Measurements from ENCODE around the gene IL23R.

IL23R gene

DNA sequence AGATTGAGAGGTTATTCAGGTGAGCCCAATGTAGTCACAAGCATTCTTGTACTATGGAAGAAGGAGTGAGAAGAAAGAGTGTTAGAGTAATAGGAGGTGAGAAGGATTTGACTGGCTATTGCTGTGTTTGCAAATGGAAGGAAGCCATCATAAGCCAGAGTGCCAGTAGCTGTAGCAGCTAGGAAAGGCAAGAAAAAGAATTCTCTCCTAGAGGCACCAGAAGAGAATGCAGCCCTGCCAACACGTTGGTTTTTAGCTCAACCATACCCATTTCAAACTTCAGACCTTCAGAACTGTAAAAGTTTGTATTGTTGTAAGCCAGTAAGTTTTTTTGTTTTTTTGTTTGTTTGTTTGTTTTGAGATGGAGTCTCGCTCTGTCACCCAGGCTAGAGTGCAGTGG is 132.5 kb downstream of the IL23R start:
- no peak for DNase-seq (ENCODE audit: low read depth, low spot score)
- Histone ChIP-seq H3K9me3 (ENCODE audit: low read depth, low read length) (no peaks in the 10 kb centered on the region), H3K4me3 (no peak overlapping the region), H3K36me3 (ENCODE audit: insufficient read depth, low read length) (no peaks in the 10 kb centered on the region), H3K27ac (no peak overlapping the region), H3K9ac (ENCODE audit: insufficient read length) (no peak overlapping the region)
- no peak for TF ChIP-seq POLR2AphosphoS5 (IDR thresholded peaks at IDR 0.05; ENCODE audit: borderline replicate concordance, low read depth, low read length)
- TF ChIP-seq EZH2 (IDR thresholded peaks at IDR 0.05), result no peak
- TF ChIP-seq FOXP2 (optimal IDR thresholded peaks at IDR 0.05; ENCODE audit: control extremely low read depth, extremely low read length, insufficient read depth), result no peak

DNA sequence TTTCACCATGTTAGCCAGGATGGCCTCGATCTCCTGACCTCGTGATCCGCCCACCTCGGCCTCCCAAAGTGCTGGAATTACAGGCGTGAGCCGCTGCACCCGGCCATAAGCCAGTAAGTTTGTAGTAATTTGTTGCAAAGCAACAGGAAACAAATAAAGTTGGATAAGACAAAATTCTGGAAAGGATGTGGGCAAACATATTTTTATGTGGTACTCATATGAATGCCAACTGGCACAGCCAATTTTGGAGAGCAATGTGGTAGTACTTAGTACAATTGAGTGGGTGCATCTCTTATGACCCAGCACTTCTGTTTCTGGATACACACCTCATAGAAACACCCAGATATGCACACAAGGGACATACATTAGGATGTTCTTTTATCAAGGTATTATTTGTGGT is 133.0 kb downstream of the IL23R start:
- H3K27ac ChIP-seq, result no peak overlapping the region
- H3K4me3 ChIP-seq, result no peak overlapping the region
- no peaks in the 10 kb centered on the region for H3K36me3 ChIP-seq (ENCODE audit: insufficient read depth, low read length)
- no peak for DNase-seq (ENCODE audit: low read depth, low spot score)
- H3K9ac ChIP-seq (ENCODE audit: insufficient read length), result no peak overlapping the region
- no peak for TF ChIP-seq FOXP2 (optimal IDR thresholded peaks at IDR 0.05; ENCODE audit: control extremely low read depth, extremely low read length, insufficient read depth)
- TF ChIP-seq POLR2AphosphoS5 (IDR thresholded peaks at IDR 0.05; ENCODE audit: borderline replicate concordance, low read depth, low read length), result no peak
- no peaks in the 10 kb centered on the region for H3K9me3 ChIP-seq (ENCODE audit: low read depth, low read length)

DNA sequence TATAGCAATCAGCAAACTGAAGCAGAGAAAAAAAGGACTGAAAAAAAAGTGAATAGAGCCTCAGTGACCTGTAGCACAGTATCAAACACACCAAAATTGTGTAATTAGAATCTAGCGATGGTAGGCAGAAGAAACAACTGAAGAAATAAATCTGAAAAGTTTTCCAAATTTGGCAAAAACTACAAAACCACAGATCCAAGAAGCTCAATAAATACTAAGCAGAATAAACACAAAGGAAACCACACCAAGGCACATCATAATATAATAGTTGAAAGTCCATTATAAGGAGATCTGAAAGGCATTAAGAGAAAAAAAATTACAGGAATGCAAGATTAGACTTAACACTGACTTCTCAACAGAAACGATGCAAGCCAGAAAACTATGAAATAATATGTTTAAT is 134.3 kb downstream of the IL23R start:
- TF ChIP-seq EZH2 (IDR thresholded peaks at IDR 0.05) (no peak), POLR2AphosphoS5 (IDR thresholded peaks at IDR 0.05; ENCODE audit: borderline replicate concordance, low read depth, low read length) (no peak), FOXP2 (optimal IDR thresholded peaks at IDR 0.05; ENCODE audit: control extremely low read depth, extremely low read length, insufficient read depth) (no peak)
- Histone ChIP-seq H3K36me3 (ENCODE audit: insufficient read depth, low read length) (no peaks in the 10 kb centered on the region), H3K4me3 (peak overlapping the region; percentile 41), H3K27ac (peak overlapping the region; percentile 9; the same call in 1 of the 2 replicates), H3K9ac (ENCODE audit: insufficient read length) (peak overlapping the region; percentile 2), H3K9me3 (ENCODE audit: low read depth, low read length) (no peaks in the 10 kb centered on the region)
- no peak for DNase-seq (ENCODE audit: low read depth, low spot score)

DNA sequence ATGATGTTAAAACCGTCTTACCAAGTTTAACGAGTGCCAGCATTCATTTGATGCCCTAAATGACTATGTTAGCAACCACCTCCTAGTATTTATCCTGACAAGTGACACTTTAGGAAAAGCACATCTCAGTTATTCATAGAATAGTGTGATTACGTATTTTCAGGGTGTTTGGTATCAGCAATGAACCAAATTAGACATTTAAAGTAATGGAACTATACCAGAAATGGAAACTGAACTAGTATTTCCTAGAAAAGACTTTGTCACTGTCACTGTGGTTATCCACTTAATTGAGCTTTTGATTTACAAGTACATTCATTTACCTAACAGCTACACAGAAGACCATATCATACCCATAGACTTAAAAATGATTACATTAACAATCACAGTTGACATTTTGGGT is 137.8 kb downstream of the IL23R start:
- Histone ChIP-seq H3K9ac (ENCODE audit: insufficient read length) (no peak overlapping the region), H3K9me3 (ENCODE audit: low read depth, low read length) (no peaks in the 10 kb centered on the region), H3K27ac (no peak overlapping the region), H3K36me3 (ENCODE audit: insufficient read depth, low read length) (no peaks in the 10 kb centered on the region), H3K4me3 (no peak overlapping the region)
- TF ChIP-seq FOXP2 (optimal IDR thresholded peaks at IDR 0.05; ENCODE audit: control extremely low read depth, extremely low read length, insufficient read depth), result no peak
- no peak for TF ChIP-seq EZH2 (IDR thresholded peaks at IDR 0.05)
- TF ChIP-seq POLR2AphosphoS5 (IDR thresholded peaks at IDR 0.05; ENCODE audit: borderline replicate concordance, low read depth, low read length), result no peak
- DNase-seq (ENCODE audit: low read depth, low spot score), result no peak

DNA sequence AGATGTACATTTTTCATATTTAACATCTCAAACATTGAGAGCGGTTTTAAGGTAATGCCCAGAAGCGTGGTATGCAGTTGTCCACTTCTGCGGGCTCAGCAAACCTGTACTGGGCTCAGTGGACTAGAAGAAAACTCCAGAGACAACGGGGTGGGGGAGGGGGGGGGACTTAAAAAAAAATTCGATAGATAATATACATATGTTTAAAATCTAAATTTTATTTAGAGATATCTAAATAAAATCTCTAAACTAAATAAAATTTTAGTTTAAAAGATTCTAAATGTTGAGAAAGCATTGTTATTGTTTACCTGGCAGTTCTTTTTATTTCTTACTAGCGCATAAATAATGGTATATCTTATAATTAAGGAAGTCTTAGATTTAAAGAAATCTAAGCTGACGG is 140.3 kb downstream of the IL23R start:
- TF ChIP-seq POLR2AphosphoS5 (IDR thresholded peaks at IDR 0.05; ENCODE audit: borderline replicate concordance, low read depth, low read length) (no peak), FOXP2 (optimal IDR thresholded peaks at IDR 0.05; ENCODE audit: control extremely low read depth, extremely low read length, insufficient read depth) (no peak), EZH2 (IDR thresholded peaks at IDR 0.05) (no peak)
- DNase-seq (ENCODE audit: low read depth, low spot score), result no peak
- no peak overlapping the region for H3K4me3 ChIP-seq
- H3K27ac ChIP-seq, result no peak overlapping the region
- H3K9ac ChIP-seq (ENCODE audit: insufficient read length), result no peak overlapping the region
- H3K36me3 ChIP-seq (ENCODE audit: insufficient read depth, low read length), result no peaks in the 10 kb centered on the region
- H3K9me3 ChIP-seq (ENCODE audit: low read depth, low read length), result no peaks in the 10 kb centered on the region

DNA sequence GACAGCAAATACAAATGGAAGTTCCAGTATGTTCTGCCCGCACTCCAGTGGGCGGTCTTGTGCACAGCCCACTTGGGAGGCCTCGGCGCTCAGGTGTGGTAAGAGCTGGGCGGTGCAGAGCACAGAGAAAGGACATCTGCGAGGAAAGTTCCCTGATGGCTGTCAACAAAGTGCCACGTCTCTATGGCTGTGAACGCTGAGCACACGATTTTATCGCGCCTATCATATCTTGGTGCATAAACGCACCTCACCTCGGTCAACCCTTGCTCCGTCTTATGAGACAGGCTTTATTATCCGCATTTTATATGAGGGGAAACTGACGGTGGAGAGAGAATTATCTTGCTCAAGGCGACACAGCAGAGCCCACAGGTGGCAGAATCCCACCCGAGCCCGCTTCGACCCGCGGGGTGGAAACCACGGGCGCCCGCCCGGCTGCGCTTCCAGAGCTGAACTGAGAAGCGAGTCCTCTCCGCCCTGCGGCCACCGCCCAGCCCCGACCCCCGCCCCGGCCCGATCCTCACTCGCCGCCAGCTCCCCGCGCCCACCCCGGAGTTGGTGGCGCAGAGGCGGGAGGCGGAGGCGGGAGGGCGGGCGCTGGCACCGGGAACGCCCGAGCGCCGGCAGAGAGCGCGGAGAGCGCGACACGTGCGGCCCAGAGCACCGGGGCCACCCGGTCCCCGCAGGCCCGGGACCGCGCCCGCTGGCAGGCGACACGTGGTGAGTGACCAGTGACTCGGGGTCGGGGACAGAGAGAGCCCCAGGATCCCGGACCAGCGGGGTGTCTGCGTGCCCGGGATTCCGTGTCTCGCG is 141.2 kb downstream of the IL23R start, which contains the start of gene IL12RB2:
Gene IL12RB2, plus strand, starts transcription at position 623 of the 810 bp plus-strand sequence. CDS start 12,496 bp downstream, outside the sequence.
- no peak for DNase-seq (ENCODE audit: low read depth, low spot score)
- no peak for TF ChIP-seq EZH2 (IDR thresholded peaks at IDR 0.05)
- no peak for TF ChIP-seq POLR2AphosphoS5 (IDR thresholded peaks at IDR 0.05; ENCODE audit: borderline replicate concordance, low read depth, low read length)
- TF ChIP-seq FOXP2 (optimal IDR thresholded peaks at IDR 0.05; ENCODE audit: control extremely low read depth, extremely low read length, insufficient read depth), result no peak
- Histone ChIP-seq H3K27ac (no peak within 1 kb of the TSS), H3K9me3 (ENCODE audit: low read depth, low read length) (no peaks in the 10 kb centered on the region), H3K4me3 (no peak within 1 kb of the TSS), H3K36me3 (ENCODE audit: insufficient read depth, low read length) (no peaks in the 10 kb centered on the region), H3K9ac (ENCODE audit: insufficient read length) (no peak within 1 kb of the TSS)

DNA sequence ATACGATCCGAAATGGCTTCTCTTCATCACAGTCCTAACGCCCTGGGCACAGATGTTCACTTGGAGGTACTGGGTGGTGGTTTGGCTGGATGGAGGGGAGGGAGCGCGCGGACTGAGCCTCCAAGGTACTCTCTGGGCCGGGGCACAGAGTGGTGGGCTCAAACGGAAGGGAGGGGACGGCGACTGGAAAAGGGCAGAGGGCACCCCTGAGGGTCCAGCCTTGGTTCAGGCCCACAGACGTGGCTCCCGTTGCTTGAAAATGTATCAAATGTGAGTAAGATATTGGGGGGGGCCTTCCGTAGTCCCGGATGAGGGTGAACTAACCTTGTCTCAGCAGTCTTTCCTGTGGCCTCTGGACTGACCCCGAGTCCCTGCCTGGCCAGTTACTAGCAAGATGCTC is 141.9 kb downstream of the IL23R start:
- Histone ChIP-seq H3K9ac (ENCODE audit: insufficient read length) (no peak overlapping the region), H3K27ac (no peak overlapping the region), H3K4me3 (no peak overlapping the region), H3K36me3 (ENCODE audit: insufficient read depth, low read length) (no peaks in the 10 kb centered on the region), H3K9me3 (ENCODE audit: low read depth, low read length) (no peaks in the 10 kb centered on the region)
- TF ChIP-seq FOXP2 (optimal IDR thresholded peaks at IDR 0.05; ENCODE audit: control extremely low read depth, extremely low read length, insufficient read depth) (no peak), EZH2 (IDR thresholded peaks at IDR 0.05) (no peak), POLR2AphosphoS5 (IDR thresholded peaks at IDR 0.05; ENCODE audit: borderline replicate concordance, low read depth, low read length) (no peak)
- no peak for DNase-seq (ENCODE audit: low read depth, low spot score)
